GM23338 (cell line): ENCODE data around the gene HEXA. TPM values are rescaled to one million over a fixed set of nuclear protein-coding genes. Genes with fewer than 3 reads are reported as not detected.

Source experiments
- ATAC-seq: fragments of 200-7000 bp; cut with Tn5 transposase; 3 replicates; pipeline ENCODE4 v1.9.1; 2020
- DNase-seq: peaks from one replicate; pipeline ENCODE4 v3.0.0-alpha.2; 2015; ENCODE audit warnings: low spot score
- H2AFZ ChIP-seq: fragments of 200-600 bp; sonication (generic); 2 replicates; pipeline ENCODE4 v1.8.0; 2016; ENCODE audit warnings: antibody characterized with exemption, mild to moderate bottlenecking, moderate library complexity
- H3F3A ChIP-seq: fragments of 200-600 bp; sonication (generic); replicated peaks from 2 replicates; pipeline ENCODE4 v1.8.0; 2017; ENCODE audit warnings: antibody characterized with exemption, mixed run types, low read depth
- H3K27ac ChIP-seq: fragments of 200-600 bp; sonication (generic); 2 replicates; pipeline ENCODE4 v1.6.1; 2016; ENCODE audit warnings: low read depth
- H3K27me3 ChIP-seq: fragments of 200-600 bp; sonication (generic); 2 replicates; pipeline ENCODE4 v1.8.0; 2016; ENCODE audit warnings: mild to moderate bottlenecking, mixed run types, moderate library complexity; ENCODE audit not compliant: insufficient read depth
- H3K36me3 ChIP-seq: fragments of 200-600 bp; sonication (generic); 2 replicates; pipeline ENCODE4 v1.8.0; 2016; ENCODE audit warnings: mild to moderate bottlenecking; ENCODE audit not compliant: insufficient read depth
- H3K4me1 ChIP-seq: fragments of 200-600 bp; sonication (generic); 2 replicates; pipeline ENCODE4 v1.8.0; 2016; ENCODE audit warnings: mild to moderate bottlenecking, moderate library complexity; ENCODE audit not compliant: insufficient read depth
- H3K4me2 ChIP-seq: fragments of 200-600 bp; sonication (generic); 2 replicates; pipeline ENCODE4 v1.7.1; 2017; ENCODE audit warnings: mixed run types
- H3K4me3 ChIP-seq: fragments of 200-600 bp; sonication (generic); 2 replicates; pipeline ENCODE4 v1.6.1; 2016; ENCODE audit warnings: mixed run types
- H3K79me2 ChIP-seq: fragments of 200-600 bp; sonication (generic); replicated peaks from 2 replicates; pipeline ENCODE4 v1.8.0; 2017; ENCODE audit warnings: mild to moderate bottlenecking; ENCODE audit not compliant: insufficient read depth
- H3K9me2 ChIP-seq: fragments of 200-600 bp; sonication (generic); 2 replicates; pipeline ENCODE4 v1.8.0; 2017; ENCODE audit not compliant: insufficient read depth
- H4K20me1 ChIP-seq: fragments of 200-600 bp; sonication (generic); replicated peaks from 2 replicates; pipeline ENCODE4 v1.8.0; 2017; ENCODE audit warnings: mild to moderate bottlenecking; ENCODE audit not compliant: insufficient read depth
- H3K27ac Mint-ChIP-seq: 2 replicates; pipeline ENCODE4 v1.8.0; 2020; ENCODE audit warnings: inconsistent platforms, mild to moderate bottlenecking, moderate library complexity, mixed read lengths
- H3K27me3 Mint-ChIP-seq: 3 replicates; pipeline ENCODE4 v1.8.0; 2022; ENCODE audit warnings: low read depth, mild to moderate bottlenecking, moderate library complexity, mixed read lengths, inconsistent platforms; ENCODE audit not compliant: insufficient read depth, poor library complexity
- H3K36me3 Mint-ChIP-seq: 3 replicates; pipeline ENCODE4 v1.8.0; 2021; ENCODE audit warnings: low read depth, mild to moderate bottlenecking, inconsistent platforms, moderate library complexity, mixed read lengths
- H3K4me1 Mint-ChIP-seq: 3 replicates; pipeline ENCODE4 v1.8.0; 2020; ENCODE audit warnings: mild to moderate bottlenecking, inconsistent platforms, mixed read lengths
- H3K4me3 Mint-ChIP-seq: 3 replicates; pipeline ENCODE4 v1.8.0; 2021; ENCODE audit warnings: moderate library complexity, mild to moderate bottlenecking, inconsistent platforms, mixed read lengths
- H3K9me3 Mint-ChIP-seq: 3 replicates; pipeline ENCODE4 v1.8.0; 2020; ENCODE audit warnings: moderate library complexity, mild to moderate bottlenecking, inconsistent platforms, mixed read lengths
- CTCF ChIP-seq, 2 experiments: fragments of 200-600 bp in 1 of 2; sonication (generic) in 1 of 2; conservative IDR thresholded peaks; 2 replicates each; pipeline versions ENCODE4 v1.5.1 to v1.6.1; 2016 to 2017; ENCODE audit warnings: antibody characterized with exemption in 2 of 2, low read depth in 2 of 2, mild to moderate bottlenecking in 2 of 2, moderate library complexity in 1 of 2
- EZH2 ChIP-seq: fragments of 200-600 bp; sonication (generic); IDR thresholded peaks from one replicate; pipeline ENCODE4 v1.8.0; 2017; ENCODE audit warnings: antibody characterized with exemption, mild to moderate bottlenecking, low read depth; ENCODE audit not compliant: unreplicated experiment
- EZH2phosphoT487 ChIP-seq: fragments of 200-600 bp; sonication (generic); IDR thresholded peaks from one replicate; pipeline ENCODE4 v1.8.1; 2018; ENCODE audit warnings: antibody characterized with exemption; ENCODE audit not compliant: unreplicated experiment
- JUNB ChIP-seq: IDR thresholded peaks from one replicate; pipeline ENCODE4 v1.6.1; 2016; ENCODE audit warnings: antibody characterized with exemption; ENCODE audit not compliant: unreplicated experiment
- NANOG ChIP-seq: IDR thresholded peaks from 2 replicates; pipeline ENCODE4 v1.6.1; 2016; ENCODE audit warnings: antibody characterized with exemption, borderline replicate concordance
- REST ChIP-seq: IDR thresholded peaks from one replicate; pipeline ENCODE4 v1.6.1; 2018; ENCODE audit warnings: antibody characterized with exemption; ENCODE audit not compliant: unreplicated experiment
- STAT1 ChIP-seq: IDR thresholded peaks from one replicate; pipeline ENCODE4 v1.6.1; 2016; ENCODE audit warnings: antibody characterized with exemption; ENCODE audit not compliant: unreplicated experiment
- ZNF114 ChIP-seq: fragments of 250-450 bp; sonication (Bioruptor Pico); IDR thresholded peaks from 2 replicates; pipeline ENCODE4 v1.5.0; 2020; ENCODE audit warnings: mild to moderate bottlenecking, moderate library complexity
- polyA plus RNA-seq: library from polyadenylated mRNA; unstranded; fragments of >200 nt; fragmentation: Nextera tagmentation; extraction: Ambion mirVana; gene quantifications from 2 replicates; pipeline ENCODE4 v1.2.1, GENCODE V29; 2016
- total RNA-seq: library from RNA; depleted of rRNA; stranded (reverse); fragments of >200 nt; shearing (Covaris generic); gene quantifications from 2 replicates; pipeline ENCODE4 v1.2.3, GENCODE V29; 2014

The HEXA gene
- total and polyA plus RNA-seq, 2 experiments from 2014 or later: 43.0 to 43.8 TPM

GRCh38 chr15:72312605-72313447 lies 63.0 kb downstream of the HEXA start:
- Histone ChIP-seq H3K36me3 (no peaks in the 10 kb centered on the region), H3K27ac (no peak overlapping the region), H2AFZ (no peak overlapping the region), H3K27me3 (peaks cover 19% of the 10 kb centered on the region), H3K4me2 (no peak overlapping the region), H3F3A (0 out of 2 replicates have a peak, but pooled peaks cover 4% of the 10 kb centered on the region), H3K4me1 (no peaks in the 10 kb centered on the region), H3K4me3 (no peak overlapping the region), H3K79me2 (no peaks in the 10 kb centered on the region), H3K9me2 (no peaks in the 10 kb centered on the region), H4K20me1 (no peaks in the 10 kb centered on the region)
- no peaks in the 10 kb centered on the region; the same call in 2 of the 3 replicates for H3K9me3 Mint-ChIP-seq
- no peaks in the 10 kb centered on the region for H3K4me1 Mint-ChIP-seq
- peak; percentile 88 for DNase-seq
- H3K36me3 Mint-ChIP-seq: no peaks in the 10 kb centered on the region; the same call in 2 of the 3 replicates
- no peak overlapping the region for H3K27ac Mint-ChIP-seq
- H3K27me3 Mint-ChIP-seq: peaks cover 14% of the 10 kb centered on the region
- ATAC-seq: peak; percentile 97
- H3K4me3 Mint-ChIP-seq: no peak overlapping the region
- TF ChIP-seq JUNB: no peak
- peak; percentile 75 to 93 for TF ChIP-seq CTCF (conservative IDR thresholded peaks at IDR 0.05; ENCODE audit: low read depth in 2 of 2)

- no peaks in the 10 kb centered on the region for H3K4me1 Mint-ChIP-seq
- Histone ChIP-seq H3K4me3 (no peak overlapping the region), H3F3A (0 out of 2 replicates have a peak, but pooled peaks cover 3% of the 10 kb centered on the region), H3K4me2 (no peak overlapping the region), H3K4me1 (no peaks in the 10 kb centered on the region), H2AFZ (no peak overlapping the region), H4K20me1 (no peaks in the 10 kb centered on the region; the same call in 1 of the 2 replicates), H3K9me2 (no peaks in the 10 kb centered on the region), H3K27ac (no peak overlapping the region), H3K27me3 (no peaks in the 10 kb centered on the region), H3K36me3 (no peaks in the 10 kb centered on the region), H3K79me2 (no peaks in the 10 kb centered on the region)
- H3K27me3 Mint-ChIP-seq: peaks cover 7% of the 10 kb centered on the region
- no peak for DNase-seq
- H3K27ac Mint-ChIP-seq: no peak overlapping the region
- no peak for ATAC-seq
- no peak overlapping the region for H3K4me3 Mint-ChIP-seq
- H3K36me3 Mint-ChIP-seq: no peaks in the 10 kb centered on the region
- no peaks in the 10 kb centered on the region for H3K9me3 Mint-ChIP-seq
- no peak for TF ChIP-seq NANOG
- no peak for TF ChIP-seq CTCF (conservative IDR thresholded peaks at IDR 0.05; ENCODE audit: low read depth in 2 of 2)
- no peak for TF ChIP-seq REST
- TF ChIP-seq EZH2: no peak
- no peak for TF ChIP-seq STAT1
- TF ChIP-seq ZNF114 (CRISPR knock-in tag): no peak
- TF ChIP-seq JUNB: no peak
- TF ChIP-seq EZH2phosphoT487: no peak
These were observed 68.8 kb downstream of the HEXA start for GRCh38 chr15:72307026-72307425.
